Prostate gland (tissue), 2 donors: Measurements from ENCODE around the gene FOXP1.

ENCODE experiments used
- POLR2A ChIP-seq: fragments of 450-650 bp; IDR thresholded peaks from one replicate; pipeline ENCODE4 v1.6.1; 2016; ENCODE audit warnings: antibody characterized with exemption, mild to moderate bottlenecking
- POLR2AphosphoS5 ChIP-seq: sonication (generic); formaldehyde crosslinking; IDR thresholded peaks from one replicate; pipeline ENCODE4 v1.6.1; 2017; ENCODE audit warnings: antibody characterized with exemption
- TF ChIP-seq, protein P1 (sequence below), 4 experiments: fragments of 200-600 bp in 2 of 4; fragments of 450-650 bp in 2 of 4; sonication (generic) in 2 of 4; IDR thresholded peaks; 1 replicate in 3 of 4; 2 replicates in 1 of 4; pipeline ENCODE4 v1.5.1; 2016 to 2019; ENCODE audit warnings: antibody characterized with exemption in 4 of 4, mild to moderate bottlenecking in 2 of 4, moderate library complexity in 2 of 4

DNA sequence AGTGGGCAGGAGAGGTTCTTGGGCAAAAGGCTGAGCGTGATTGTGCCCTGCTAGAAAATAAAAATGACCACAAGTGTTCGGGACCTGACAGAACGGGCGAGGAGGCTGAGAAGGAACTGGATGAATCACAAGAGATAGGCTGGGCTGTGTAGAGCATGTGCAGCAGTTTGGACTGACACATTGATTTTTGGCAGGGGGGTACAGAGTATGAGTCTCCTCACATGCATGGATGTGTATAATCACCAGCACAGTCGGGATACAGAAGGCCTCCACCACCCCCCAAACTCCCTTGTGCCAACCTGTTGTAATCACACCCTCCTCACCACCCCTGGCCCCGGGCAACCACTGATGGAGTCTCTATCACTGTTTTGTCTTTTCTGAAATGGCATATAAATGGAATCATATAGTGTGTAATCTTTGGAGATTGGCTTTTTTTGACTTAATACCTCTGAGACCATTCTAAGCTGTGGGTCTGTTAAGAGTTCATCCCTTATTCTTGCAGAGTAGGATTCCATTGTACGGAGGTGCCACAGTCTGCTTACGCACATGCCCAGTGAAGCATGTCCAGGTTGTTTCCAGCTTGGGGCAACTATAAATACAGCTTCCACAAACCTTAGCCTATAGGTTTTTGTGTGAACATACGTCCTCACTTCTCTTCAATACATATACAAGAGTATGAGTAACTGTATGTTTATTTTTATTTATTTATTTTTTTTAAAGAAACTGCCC is 438.8 kb downstream of the FOXP1 start:
- TF ChIP-seq, protein P1, sequence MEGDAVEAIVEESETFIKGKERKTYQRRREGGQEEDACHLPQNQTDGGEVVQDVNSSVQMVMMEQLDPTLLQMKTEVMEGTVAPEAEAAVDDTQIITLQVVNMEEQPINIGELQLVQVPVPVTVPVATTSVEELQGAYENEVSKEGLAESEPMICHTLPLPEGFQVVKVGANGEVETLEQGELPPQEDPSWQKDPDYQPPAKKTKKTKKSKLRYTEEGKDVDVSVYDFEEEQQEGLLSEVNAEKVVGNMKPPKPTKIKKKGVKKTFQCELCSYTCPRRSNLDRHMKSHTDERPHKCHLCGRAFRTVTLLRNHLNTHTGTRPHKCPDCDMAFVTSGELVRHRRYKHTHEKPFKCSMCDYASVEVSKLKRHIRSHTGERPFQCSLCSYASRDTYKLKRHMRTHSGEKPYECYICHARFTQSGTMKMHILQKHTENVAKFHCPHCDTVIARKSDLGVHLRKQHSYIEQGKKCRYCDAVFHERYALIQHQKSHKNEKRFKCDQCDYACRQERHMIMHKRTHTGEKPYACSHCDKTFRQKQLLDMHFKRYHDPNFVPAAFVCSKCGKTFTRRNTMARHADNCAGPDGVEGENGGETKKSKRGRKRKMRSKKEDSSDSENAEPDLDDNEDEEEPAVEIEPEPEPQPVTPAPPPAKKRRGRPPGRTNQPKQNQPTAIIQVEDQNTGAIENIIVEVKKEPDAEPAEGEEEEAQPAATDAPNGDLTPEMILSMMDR (IDR thresholded peaks at IDR 0.05) = no peak
- no peak for TF ChIP-seq POLR2A
- no peak for TF ChIP-seq POLR2AphosphoS5
